Endodermal cell (in vitro differentiated cells): ENCODE results near the gene CEP112. TPM values are rescaled to one million over a fixed set of nuclear protein-coding genes. Genes with fewer than 3 reads are reported as not detected.
A peak's percentile ranks its signal among the peaks of the same experiment; 100 is the strongest.

Source experiments
- DNase-seq: peaks from one replicate; pipeline ENCODE4 v3.0.0-alpha.2; 2017
- H3K27ac ChIP-seq: 2 replicates; pipeline ENCODE4 v1.5.1; 2013; ENCODE audit warnings: mild to moderate bottlenecking, low read depth, low read length, moderate library complexity
- H3K27me3 ChIP-seq: 2 replicates; pipeline ENCODE4 v1.6.1; 2013; ENCODE audit warnings: mild to moderate bottlenecking, low read length, moderate library complexity; ENCODE audit not compliant: insufficient read depth, control insufficient read depth, poor library complexity, severe bottlenecking
- H3K36me3 ChIP-seq: 2 replicates; pipeline ENCODE4 v1.7.0; 2013; ENCODE audit warnings: mild to moderate bottlenecking, low read length, moderate library complexity; ENCODE audit not compliant: control insufficient read depth, insufficient read depth
- H3K4me1 ChIP-seq: one replicate; pipeline ENCODE4 v1.7.0; 2013; ENCODE audit warnings: low read length; ENCODE audit not compliant: control insufficient read depth, insufficient read depth
- H3K4me3 ChIP-seq: 2 replicates; pipeline ENCODE4 v1.5.1; 2013; ENCODE audit warnings: mild to moderate bottlenecking, low read length, moderate library complexity
- H3K9ac ChIP-seq: 2 replicates; pipeline ENCODE4 v1.6.1; 2013; ENCODE audit warnings: mild to moderate bottlenecking, low read length, moderate library complexity; ENCODE audit not compliant: poor library complexity, severe bottlenecking; ENCODE audit errors: extremely low read depth
- H3K9me3 ChIP-seq: 2 replicates; pipeline ENCODE4 v1.6.1; 2013; ENCODE audit warnings: mild to moderate bottlenecking, low read length, moderate library complexity; ENCODE audit not compliant: control insufficient read depth
- H3K27ac Mint-ChIP-seq: 2 replicates; pipeline ENCODE4 v1.8.0; 2020; ENCODE audit warnings: mixed read lengths
- H3K27me3 Mint-ChIP-seq: 2 replicates; pipeline ENCODE4 v1.8.0; 2021; ENCODE audit warnings: mild to moderate bottlenecking, mixed read lengths; ENCODE audit not compliant: insufficient read depth
- H3K36me3 Mint-ChIP-seq: 2 replicates; pipeline ENCODE4 v1.8.0; 2020; ENCODE audit warnings: low read depth, mixed read lengths
- H3K4me1 Mint-ChIP-seq: 2 replicates; pipeline ENCODE4 v1.8.0; 2020; ENCODE audit warnings: mixed read lengths
- H3K4me3 Mint-ChIP-seq: 2 replicates; pipeline ENCODE4 v1.8.0; 2020; ENCODE audit warnings: mild to moderate bottlenecking, moderate library complexity, mixed read lengths
- H3K9me3 Mint-ChIP-seq: 2 replicates; pipeline ENCODE4 v1.8.0; 2020; ENCODE audit warnings: mild to moderate bottlenecking, mixed read lengths
- WGBS, 2 experiments: methylation state at CpG; one replicate each; pipeline versions ENCODE4 v1.1.5 to v1.1.7; 2013; ENCODE audit warnings: missing lambda C conversion rate in 2 of 2, mixed read lengths in 1 of 2; ENCODE audit not compliant: insufficient coverage in 1 of 2, insufficient read length in 1 of 2; 5-methylcytosine and 5-hydroxymethylcytosine counted together
- total RNA-seq, 2 donors: library from RNA; stranded (reverse); fragmentation: NEBNext Ultra II Directional in 1 of 2; extraction: Animal tissue kit (Norgen Biotek cat#: 25700) in 1 of 2; gene quantifications; 2 replicates in 1 of 2; 3 replicates in 1 of 2; pipeline ENCODE4 v1.2.1, GENCODE V29; 2021
- TF ChIP-seq, protein P1 (sequence below): fragments of 200-600 bp; sonication (generic); conservative IDR thresholded peaks from 2 replicates; pipeline ENCODE4 v1.5.0; 2021; ENCODE audit warnings: antibody characterized with exemption, mild to moderate bottlenecking

The CEP112 gene
- total RNA-seq, 2 donors from 2014 or later: 15.2 to 21.4 TPM

DNA sequence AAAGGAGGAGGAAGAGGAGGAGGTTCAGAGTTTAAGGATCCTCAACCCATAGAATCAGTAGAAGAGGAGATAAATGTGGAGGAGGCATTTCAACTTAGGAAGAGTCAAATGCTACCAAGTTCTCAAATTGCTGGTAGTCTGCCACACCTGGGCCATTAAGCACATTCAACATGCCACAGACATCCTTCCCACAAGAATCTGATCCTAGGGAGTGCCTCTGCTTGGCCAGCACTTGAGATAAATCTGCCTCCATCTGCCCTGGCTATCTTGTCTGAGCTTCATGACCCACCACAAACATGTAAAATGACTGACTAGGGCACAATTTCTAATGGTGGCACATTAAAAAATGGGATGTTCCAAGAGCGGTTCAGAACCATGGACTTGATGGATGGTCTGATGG lies 593.2 kb downstream of the CEP112 start:
- H3K27me3 ChIP-seq: no peaks in the 10 kb centered on the region
- H3K4me3 Mint-ChIP-seq: no peak overlapping the region
- no peaks in the 10 kb centered on the region for H3K36me3 ChIP-seq
- no peaks in the 10 kb centered on the region for H3K9me3 Mint-ChIP-seq
- H3K9me3 ChIP-seq: no peaks in the 10 kb centered on the region
- no peaks in the 10 kb centered on the region for H3K36me3 Mint-ChIP-seq
- no peak overlapping the region for H3K4me3 ChIP-seq
- no peaks in the 10 kb centered on the region for H3K27me3 Mint-ChIP-seq
- TF ChIP-seq, protein P1, sequence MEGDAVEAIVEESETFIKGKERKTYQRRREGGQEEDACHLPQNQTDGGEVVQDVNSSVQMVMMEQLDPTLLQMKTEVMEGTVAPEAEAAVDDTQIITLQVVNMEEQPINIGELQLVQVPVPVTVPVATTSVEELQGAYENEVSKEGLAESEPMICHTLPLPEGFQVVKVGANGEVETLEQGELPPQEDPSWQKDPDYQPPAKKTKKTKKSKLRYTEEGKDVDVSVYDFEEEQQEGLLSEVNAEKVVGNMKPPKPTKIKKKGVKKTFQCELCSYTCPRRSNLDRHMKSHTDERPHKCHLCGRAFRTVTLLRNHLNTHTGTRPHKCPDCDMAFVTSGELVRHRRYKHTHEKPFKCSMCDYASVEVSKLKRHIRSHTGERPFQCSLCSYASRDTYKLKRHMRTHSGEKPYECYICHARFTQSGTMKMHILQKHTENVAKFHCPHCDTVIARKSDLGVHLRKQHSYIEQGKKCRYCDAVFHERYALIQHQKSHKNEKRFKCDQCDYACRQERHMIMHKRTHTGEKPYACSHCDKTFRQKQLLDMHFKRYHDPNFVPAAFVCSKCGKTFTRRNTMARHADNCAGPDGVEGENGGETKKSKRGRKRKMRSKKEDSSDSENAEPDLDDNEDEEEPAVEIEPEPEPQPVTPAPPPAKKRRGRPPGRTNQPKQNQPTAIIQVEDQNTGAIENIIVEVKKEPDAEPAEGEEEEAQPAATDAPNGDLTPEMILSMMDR: no peak
- no peak overlapping the region for H3K27ac Mint-ChIP-seq
- no peak overlapping the region for H3K27ac ChIP-seq
- no peak overlapping the region for H3K9ac ChIP-seq
- no peak for DNase-seq
- peaks cover 39% of the 10 kb centered on the region for H3K4me1 Mint-ChIP-seq
- H3K4me1 ChIP-seq: peaks cover 11% of the 10 kb centered on the region
- WGBS, 2 experiments: 97 to 100% methylated on average over 1 of the region's 1 CpG

DNA sequence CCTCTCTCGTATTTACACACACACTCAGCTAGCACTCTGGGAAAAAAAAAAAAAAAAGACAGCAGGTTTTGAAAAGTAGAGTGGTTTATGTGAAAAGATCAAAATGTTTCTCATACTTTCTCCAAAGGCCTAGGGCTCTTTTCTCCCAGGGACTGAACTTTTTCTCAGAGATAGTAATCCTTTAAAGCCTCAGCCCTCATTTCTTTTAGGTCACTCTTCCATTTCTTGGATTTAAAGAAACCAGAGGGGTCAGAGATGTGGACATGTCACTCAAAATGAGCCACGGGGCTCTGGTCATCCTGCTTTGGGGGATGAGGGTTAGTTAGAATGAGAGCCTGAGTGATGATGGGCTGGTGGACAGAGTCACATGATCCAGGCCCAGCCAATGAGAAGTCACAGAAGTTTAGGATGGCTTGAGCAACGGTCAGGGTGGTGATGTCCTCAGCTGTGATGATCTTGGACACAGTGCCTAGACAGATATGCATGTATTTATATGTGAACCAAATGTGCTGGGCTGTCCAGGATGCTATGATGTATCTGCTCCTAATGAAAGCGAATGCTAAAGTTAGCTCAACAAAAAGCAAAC lies 596.8 kb downstream of the CEP112 start:
- Mint-ChIP-seq H3K27ac (no peak overlapping the region), H3K9me3 (no peaks in the 10 kb centered on the region), H3K4me3 (no peak overlapping the region), H3K27me3 (no peaks in the 10 kb centered on the region), H3K36me3 (no peaks in the 10 kb centered on the region), H3K4me1 (peaks cover 42% of the 10 kb centered on the region)
- H3K9me3 ChIP-seq: no peaks in the 10 kb centered on the region
- H3K27ac ChIP-seq: no peak overlapping the region
- H3K4me1 ChIP-seq: peaks cover 21% of the 10 kb centered on the region
- no peak overlapping the region for H3K9ac ChIP-seq
- H3K27me3 ChIP-seq: no peaks in the 10 kb centered on the region
- WGBS, 2 experiments: 83 to 92% methylated on average over 2 to 3 of the region's 4 CpGs
- DNase-seq: peak; percentile 69
- no peaks in the 10 kb centered on the region for H3K36me3 ChIP-seq
- TF ChIP-seq, protein P1: no peak
- H3K4me3 ChIP-seq: no peak overlapping the region

DNA sequence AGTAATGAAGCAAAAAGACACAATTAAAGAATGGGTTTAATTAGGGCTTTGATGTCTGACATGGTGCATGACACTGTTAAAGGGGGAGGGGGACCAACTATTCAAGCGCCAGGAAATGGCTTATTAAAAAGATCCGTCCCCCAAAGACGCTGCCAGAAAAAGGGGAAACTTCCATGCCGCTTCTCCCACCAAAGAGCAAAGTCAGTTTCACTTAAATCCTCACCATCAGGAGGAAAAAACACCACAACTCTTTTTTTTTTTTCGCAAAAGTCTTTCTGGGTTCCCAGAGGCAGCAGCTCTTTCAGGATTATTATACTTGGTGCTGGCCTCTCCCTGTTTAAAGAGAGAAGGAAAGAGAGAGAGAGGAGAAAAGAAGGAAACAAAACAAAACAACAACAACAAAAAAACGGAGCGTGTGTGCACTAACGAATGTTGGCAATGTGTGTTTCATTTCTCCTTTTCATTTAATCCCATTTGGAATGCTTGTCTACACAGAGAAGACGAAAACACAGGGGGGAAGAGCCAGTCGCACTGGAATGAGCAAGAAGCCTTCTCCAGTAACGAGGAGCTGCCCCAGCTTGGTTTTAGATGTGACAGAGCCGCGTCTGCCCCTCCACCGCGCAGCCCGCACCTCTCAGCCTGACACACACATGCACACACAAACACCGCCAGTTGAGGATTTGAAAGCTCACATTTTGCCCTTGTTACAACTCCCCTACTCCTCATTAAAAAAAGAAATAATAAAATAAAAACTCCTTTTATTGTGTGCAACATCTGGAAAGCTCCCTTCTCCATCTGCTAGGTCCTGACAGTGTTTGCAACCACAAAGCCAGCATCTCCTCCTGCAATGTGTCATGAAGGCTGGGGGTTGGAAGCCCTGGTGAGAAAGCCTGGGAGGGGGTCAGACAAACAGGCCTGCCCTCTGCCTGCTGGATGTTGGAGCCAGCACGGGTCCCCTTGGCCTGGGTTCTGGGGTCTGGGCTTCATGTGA lies 597.8 kb downstream of the CEP112 start:
- Histone ChIP-seq H3K27me3 (no peaks in the 10 kb centered on the region), H3K36me3 (no peaks in the 10 kb centered on the region), H3K27ac (peak overlapping the region; percentile 47), H3K9me3 (no peaks in the 10 kb centered on the region), H3K4me1 (peaks cover 18% of the 10 kb centered on the region), H3K9ac (peak overlapping the region; percentile 23), H3K4me3 (peak overlapping the region; percentile 70)
- H3K36me3 Mint-ChIP-seq: no peaks in the 10 kb centered on the region
- TF ChIP-seq, protein P1: no peak
- 7 to 10% methylated on average over 9 to 18 of the region's 18 CpGs for WGBS, 2 experiments
- no peaks in the 10 kb centered on the region for H3K9me3 Mint-ChIP-seq
- peak overlapping the region; percentile 87 for H3K27ac Mint-ChIP-seq
- peak; percentile 86 for DNase-seq
- no peaks in the 10 kb centered on the region for H3K27me3 Mint-ChIP-seq
- H3K4me3 Mint-ChIP-seq: peak overlapping the region; percentile 52
- H3K4me1 Mint-ChIP-seq: peaks cover 33% of the 10 kb centered on the region
